H1 (cell line): ENCODE data around the gene KCNK7. TPM values are rescaled to one million over a fixed set of nuclear protein-coding genes. Genes with fewer than 3 reads are reported as not detected.

Source experiments
- CTCF ChIA-PET: fragments of 300-600 bp; sonication (Branson Sonifier 250); formaldehyde crosslinking; loops from one replicate; lab custom pipeline; 2021; ENCODE audit not compliant: partially characterized antibody; lab: Charles Lee
- POLR2A ChIA-PET: fragments of 300-600 bp; sonication (Branson Sonifier 250); formaldehyde crosslinking; loops from one replicate; lab custom pipeline; 2021; ENCODE audit warnings: inconsistent platforms; ENCODE audit not compliant: partially characterized antibody; lab: Charles Lee
- DNase-seq, 2 experiments: peaks; one replicate each; pipeline versions ENCODE4 v3.0.0 to v3.0.0-alpha.2; 2010 to 2022; ENCODE audit warnings: low spot score in 2 of 2, low read depth in 1 of 2, mixed read lengths in 1 of 2
- FAIRE-seq: peaks from 2 replicates; lab custom pipeline; 2011; peaks lifted over from hg19 to GRCh38; lab: Jason Lieb, UNC
- H2AFZ ChIP-seq: 2 replicates; pipeline ENCODE4 v1.8.1; 2012; ENCODE audit warnings: low read length, inconsistent platforms
- H2AK5ac ChIP-seq: 2 replicates; pipeline ENCODE4 v1.6.1; 2013; ENCODE audit warnings: low read depth, low read length
- H2BK120ac ChIP-seq: replicated peaks from 2 replicates; pipeline ENCODE3; 2013; ENCODE audit warnings: low read depth, low read length, inconsistent platforms
- H2BK12ac ChIP-seq: 2 replicates; pipeline ENCODE4 v1.6.1; 2013; ENCODE audit warnings: low read depth, low read length
- H2BK15ac ChIP-seq: 2 replicates; pipeline ENCODE4 v1.6.1; 2013; ENCODE audit warnings: low read length
- H2BK20ac ChIP-seq: 2 replicates; pipeline ENCODE4 v1.6.1; 2013; ENCODE audit warnings: low read length
- H2BK5ac ChIP-seq: 2 replicates; pipeline ENCODE4 v1.6.1; 2013; ENCODE audit warnings: low read depth, low read length
- H3K14ac ChIP-seq: 2 replicates; pipeline ENCODE4 v1.6.1; 2013; ENCODE audit warnings: inconsistent platforms; ENCODE audit not compliant: insufficient read length
- H3K18ac ChIP-seq: 2 replicates; pipeline ENCODE4 v1.6.1; 2013; ENCODE audit warnings: low read length; ENCODE audit errors: extremely low read depth
- H3K23ac ChIP-seq: 2 replicates; pipeline ENCODE4 v1.6.1; 2013; ENCODE audit warnings: inconsistent platforms; ENCODE audit not compliant: insufficient read length
- H3K23me2 ChIP-seq: 2 replicates; pipeline ENCODE4 v1.6.1; 2013; ENCODE audit warnings: low read depth, low read length
- H3K27ac ChIP-seq: 2 replicates; pipeline ENCODE4 v1.6.1; 2011; ENCODE audit warnings: low read depth, low read length, inconsistent platforms
- H3K27me3 ChIP-seq, 4 experiments: replicated peaks in 1 of 4; 1 replicate in 1 of 4; 2 replicates in 3 of 4; pipeline versions ENCODE4 v1.6.1 to v1.8.1; 2011 to 2013; ENCODE audit warnings: low read length in 3 of 4, mild to moderate bottlenecking in 3 of 4, inconsistent platforms in 2 of 4, mixed read lengths in 2 of 4, moderate library complexity in 1 of 4; ENCODE audit not compliant: control insufficient read depth in 3 of 4, insufficient read depth in 3 of 4; ENCODE audit errors: extremely low read depth in 1 of 4
- H3K36me3 ChIP-seq, 4 experiments: 2 replicates each; pipeline versions ENCODE4 v1.6.1 to v1.8.1; 2011 to 2013; ENCODE audit warnings: mild to moderate bottlenecking in 4 of 4, low read length in 3 of 4, moderate library complexity in 2 of 4, control low read depth in 1 of 4, inconsistent platforms in 1 of 4; ENCODE audit not compliant: insufficient read depth in 4 of 4, control insufficient read depth in 2 of 4
- H3K4ac ChIP-seq: replicated peaks from 2 replicates; pipeline ENCODE3; 2013; ENCODE audit warnings: low read length, low read depth, mixed read lengths, inconsistent platforms; ENCODE audit not compliant: insufficient read length
- H3K4me1 ChIP-seq, 4 experiments: replicated peaks in 1 of 4; 1 replicate in 1 of 4; 2 replicates in 3 of 4; pipeline versions ENCODE4 v1.6.1 to v1.8.1; 2011 to 2013; ENCODE audit warnings: low read length in 3 of 4, inconsistent platforms in 2 of 4, mixed read lengths in 1 of 4; ENCODE audit not compliant: insufficient read depth in 4 of 4, control insufficient read depth in 3 of 4
- H3K4me2 ChIP-seq, 2 experiments: 2 replicates each; pipeline versions ENCODE4 v1.6.1 to v1.8.1; 2011 to 2013; ENCODE audit warnings: low read depth in 2 of 2, low read length in 2 of 2, control low read depth in 1 of 2, inconsistent platforms in 1 of 2, mild to moderate bottlenecking in 1 of 2; ENCODE audit not compliant: insufficient read depth in 1 of 2
- H3K4me3 ChIP-seq, 4 experiments: fragments of 200-600, 300-600 bp in 1 of 4; sonication (generic), shearing (Covaris generic), sonication (Bioruptor Twin) in 1 of 4; 2 replicates each; pipeline versions ENCODE4 v1.5.1 to v1.8.1; 2011 to 2016; ENCODE audit warnings: low read length in 4 of 4, low read depth in 3 of 4, control low read depth in 2 of 4, inconsistent platforms in 2 of 4, mild to moderate bottlenecking in 2 of 4, mixed read lengths in 1 of 4, moderate library complexity in 1 of 4; ENCODE audit not compliant: insufficient read depth in 2 of 4; ENCODE audit errors: extremely low read depth in 1 of 4
- H3K56ac ChIP-seq: replicated peaks from 2 replicates; pipeline ENCODE3; 2013; ENCODE audit warnings: low read depth, mild to moderate bottlenecking, mixed read lengths, low read length, inconsistent platforms; ENCODE audit not compliant: insufficient read length
- H3K79me1 ChIP-seq: 2 replicates; pipeline ENCODE4 v1.6.1; 2013; ENCODE audit warnings: low read depth, low read length, control low read depth
- H3K79me2 ChIP-seq, 2 experiments: 2 replicates each; pipeline versions ENCODE4 v1.6.1 to v1.8.1; 2012 to 2013; ENCODE audit warnings: low read length in 2 of 2, mild to moderate bottlenecking in 2 of 2, inconsistent platforms in 1 of 2; ENCODE audit not compliant: insufficient read depth in 2 of 2, control insufficient read depth in 1 of 2
- H3K9ac ChIP-seq, 4 experiments: replicated peaks in 1 of 4; 1 replicate in 1 of 4; 2 replicates in 3 of 4; pipeline versions ENCODE4 v1.6.1 to v1.8.1; 2011 to 2013; ENCODE audit warnings: low read depth in 3 of 4, low read length in 3 of 4, control low read depth in 2 of 4, mild to moderate bottlenecking in 2 of 4, moderate library complexity in 2 of 4, inconsistent platforms in 1 of 4; ENCODE audit errors: extremely low read depth in 1 of 4
- H3K9me3 ChIP-seq, 2 experiments: 2 replicates each; pipeline versions ENCODE4 v1.6.1 to v1.8.1; 2012 to 2013; ENCODE audit warnings: mild to moderate bottlenecking in 2 of 2, moderate library complexity in 2 of 2, control low read depth in 1 of 2, inconsistent platforms in 1 of 2, low read depth in 1 of 2, low read length in 1 of 2, mixed read lengths in 1 of 2; ENCODE audit not compliant: insufficient read depth in 2 of 2
- H4K20me1 ChIP-seq, 2 experiments: replicated peaks in 1 of 2; 2 replicates each; pipeline versions ENCODE3 to v1.8.1; 2011 to 2013; ENCODE audit warnings: inconsistent platforms in 2 of 2, low read length in 2 of 2, mild to moderate bottlenecking in 1 of 2; ENCODE audit not compliant: insufficient read depth in 2 of 2, control insufficient read depth in 1 of 2
- H4K5ac ChIP-seq: 2 replicates; pipeline ENCODE4 v1.6.1; 2013; ENCODE audit warnings: low read length, low read depth, mixed read lengths, inconsistent platforms; ENCODE audit not compliant: insufficient read length
- H4K8ac ChIP-seq: 2 replicates; pipeline ENCODE4 v1.8.0; 2013; ENCODE audit warnings: mild to moderate bottlenecking, moderate library complexity, low read length, inconsistent platforms; ENCODE audit not compliant: insufficient read depth; ENCODE audit errors: extremely low read depth
- H4K91ac ChIP-seq: replicated peaks from 2 replicates; pipeline ENCODE3; 2013; ENCODE audit warnings: low read length, mixed read lengths, inconsistent platforms; ENCODE audit not compliant: insufficient read length
- EZH2 ChIP-seq: fragments of 200-600 bp; sonication (generic); IDR thresholded peaks from 2 replicates; pipeline ENCODE4 v1.7.1; 2012; ENCODE audit warnings: low read depth, mild to moderate bottlenecking, moderate library complexity, low read length, inconsistent platforms; ENCODE audit not compliant: severe bottlenecking
- KDM1A ChIP-seq: fragments of 200-600, 300-600 bp; sonication (generic); IDR thresholded peaks from 2 replicates; pipeline ENCODE4 v1.7.1; 2016; ENCODE audit warnings: mild to moderate bottlenecking, low read length, borderline replicate concordance
- POLR2AphosphoS5 ChIP-seq: IDR thresholded peaks from 2 replicates; pipeline ENCODE4 v1.6.1; 2011; ENCODE audit warnings: low read depth, low read length
- SIN3A ChIP-seq, 2 experiments: IDR thresholded peaks in 1 of 2; conservative IDR thresholded peaks in 1 of 2; 2 replicates each; pipeline ENCODE4 v1.6.1; 2011 to 2012; ENCODE audit warnings: low read length in 2 of 2, improper control_type of control experiment in 1 of 2, low read depth in 1 of 2, mild to moderate bottlenecking in 1 of 2
- SP1 ChIP-seq: IDR thresholded peaks from 2 replicates; pipeline ENCODE4 v1.6.1; 2011; ENCODE audit warnings: low read depth, low read length
- SUZ12 ChIP-seq: fragments of 200-600 bp; sonication (generic); IDR thresholded peaks from 2 replicates; pipeline ENCODE4 v1.6.1; 2012; ENCODE audit warnings: mild to moderate bottlenecking, inconsistent platforms, low read length, moderate library complexity, mixed read lengths
- USF2 ChIP-seq: IDR thresholded peaks from 2 replicates; pipeline ENCODE4 v1.6.1; 2011; ENCODE audit warnings: low read length, improper control_type of control experiment
- WGBS, 2 experiments: shearing (Covaris generic) in 1 of 2; methylation state at CpG; one replicate each; pipeline versions ENCODE4 v1.1.6 to v1.1.7; 2013 to 2015; ENCODE audit warnings: low lambda C conversion rate in 2 of 2, mixed read lengths in 2 of 2, inconsistent platforms in 1 of 2, low coverage in 1 of 2, missing lambda C conversion rate in 1 of 2; ENCODE audit not compliant: insufficient replicate concordance in 2 of 2, insufficient coverage in 1 of 2, insufficient read length in 1 of 2; ENCODE audit errors: extremely low coverage in 1 of 2, missing lambda C conversion rate in 1 of 2; 5-methylcytosine and 5-hydroxymethylcytosine counted together
- polyA plus RNA-seq, 7 experiments: library from polyadenylated mRNA; depleted of rRNA in 3 of 7; stranded (reverse) in 5 of 7; unstranded in 2 of 7; fragments of >200 nt in 5 of 7; fragments of 200-250 nt in 2 of 7; gene quantifications; 1 replicate in 5 of 7; 2 replicates in 1 of 7; 4 replicates in 1 of 7; pipeline versions ENCODE4 v1.2.1 to v1.2.3, GENCODE V29; 2011 to 2013; ENCODE audit warnings: missing spikeins in 2 of 7, mixed read lengths in 2 of 7
- total RNA-seq: library from RNA; stranded (reverse); fragmentation: NEBNext Ultra II Directional; extraction: Animal tissue kit (Norgen Biotek cat#: 25700); gene quantifications from 2 replicates; pipeline ENCODE4 v1.2.1, GENCODE V29; 2021

The KCNK7 gene
- total and polyA plus RNA-seq, 2 of the 8 experiments (the other 6 are each of a cell fraction or from before 2014, with no cell fraction given) = 0.74 to 1.0 TPM

- H3K36me3 ChIP-seq = no peaks in the 10 kb centered on the region
- 0 out of 2 replicates have a peak overlapping the region, but pooled peaks have one; percentile 39 for H2BK5ac ChIP-seq
- no peak overlapping the region for H4K91ac ChIP-seq
- no peak overlapping the region for H3K56ac ChIP-seq
- CTCF ChIA-PET = interaction anchor here (0.6 to 7.2 kb wide), 7 partner anchors 10 to 34 kb away, joined by 3 to 97 read pairs (median 12); partner anchors contain the start of gene KCNK7
- peak overlapping the region; percentile 21; the same call in 1 of the 2 replicates for H2BK12ac ChIP-seq
- WGBS, 2 experiments = 6% methylated on average over 28 of the region's 28 CpGs; no CpG with 5 or more reads in 1 of the 2 experiments
- H4K20me1 ChIP-seq = peaks cover 15 to 21% of the 10 kb centered on the region in 2 experiments
- peaks cover 0 to 11% of the 10 kb centered on the region in 2 experiments; a peak in 1 of 4 replicates for H3K79me2 ChIP-seq
- H2BK20ac ChIP-seq = no peak overlapping the region
- H3K27me3 ChIP-seq = peaks cover 8 to 39% (median 28%) of the 10 kb centered on the region in 4 experiments
- H3K27ac ChIP-seq = no peak overlapping the region
- no peaks in the 10 kb centered on the region for H3K9me3 ChIP-seq
- no peak for FAIRE-seq
- H3K4me1 ChIP-seq = peaks cover 13 to 31% (median 20%) of the 10 kb centered on the region in 4 experiments; a peak in 6 of 7 replicates
- H2AFZ ChIP-seq = no peak overlapping the region
- peaks cover 8% of the 10 kb centered on the region; the same call in 1 of the 2 replicates for H3K23me2 ChIP-seq
- no peak overlapping the region for H3K18ac ChIP-seq
- no peak overlapping the region for H2AK5ac ChIP-seq
- H3K9ac ChIP-seq = no peak overlapping the region; a peak in 2 of 7 replicates
- no peak overlapping the region for H2BK120ac ChIP-seq
- H3K14ac ChIP-seq = no peak overlapping the region
- no peak overlapping the region for H4K5ac ChIP-seq
- 0 out of 2 replicates have a peak overlapping the region, but pooled peaks have one; percentile 31 for H4K8ac ChIP-seq
- POLR2A ChIA-PET = interaction anchor here (1.2 to 3.7 kb wide), 6 partner anchors 10 to 45 kb away, joined by 3 to 36 read pairs (median 6); no protein-coding TSS in a partner anchor
- 0 out of 4 replicates have a peak, but pooled peaks of 1 of the 2 experiments have one; percentile 30 for TF ChIP-seq SIN3A (conservative IDR thresholded peaks at IDR 0.05 in 1 of 2, IDR thresholded peaks at IDR 0.05 in 1 of 2; ENCODE audit: low read depth in 1 of 2, low read length in 2 of 2)
- TF ChIP-seq EZH2 = peak; percentile 62
- TF ChIP-seq USF2 = no peak
- peak; percentile 73; the same call in 1 of the 2 replicates for TF ChIP-seq SUZ12
- TF ChIP-seq SP1 = no peak
- TF ChIP-seq POLR2AphosphoS5 = no peak
- peak; percentile 95 for TF ChIP-seq KDM1A
- TF ChIP-seq, all 59 proteins: peak for 4
- H2BK15ac ChIP-seq = peak overlapping the region; percentile 88; the same call in 1 of the 2 replicates
- H3K4ac ChIP-seq = peak overlapping the region; percentile 33
- H3K23ac ChIP-seq = no peak overlapping the region
- H3K79me1 ChIP-seq = no peaks in the 10 kb centered on the region
- peak overlapping the region; percentile 72 to 81 for H3K4me2 ChIP-seq
- DNase-seq = no peak
- peak overlapping the region; percentile 27 to 63 (median 40); a peak in 7 of 8 replicates for H3K4me3 ChIP-seq
These were observed 20.6 kb downstream of the KCNK7 start for GRCh38 chr11:65574811-65575567.
